Measurements from ENCODE around the gene LRRC1.

LRRC1 gene

GRCh38 chr6:53833155-53833554, 38.4 kb downstream of the LRRC1 start:
- TF ChIP-seq CTCF (conservative IDR thresholded peaks at IDR 0.05; ENCODE audit: low read length) = no peak
- peak; percentile 8 for DNase-seq (ENCODE audit: low read depth)
- H3K4me3 ChIP-seq (ENCODE audit: low read length) = no peak overlapping the region

- H3K4me3 ChIP-seq (ENCODE audit: low read length) = no peak overlapping the region
- DNase-seq (ENCODE audit: low read depth) = no peak
- TF ChIP-seq CTCF (conservative IDR thresholded peaks at IDR 0.05; ENCODE audit: low read length) = no peak
Measured at GRCh38 chr6:53834132-53834531, 39.3 kb downstream of the LRRC1 start.

- no peak for TF ChIP-seq CTCF (conservative IDR thresholded peaks at IDR 0.05; ENCODE audit: low read length)
- no peak overlapping the region for H3K4me3 ChIP-seq (ENCODE audit: low read length)
- no peak for DNase-seq (ENCODE audit: low read depth)
Measured at GRCh38 chr6:53837865-53838769, 43.3 kb downstream of the LRRC1 start.

GRCh38 chr6:53840027-53840426, 45.2 kb downstream of the LRRC1 start:
- DNase-seq (ENCODE audit: low read depth) = no peak
- H3K4me3 ChIP-seq (ENCODE audit: low read length) = no peak overlapping the region
- TF ChIP-seq CTCF (conservative IDR thresholded peaks at IDR 0.05; ENCODE audit: low read length) = no peak

- no peak for TF ChIP-seq CTCF (conservative IDR thresholded peaks at IDR 0.05; ENCODE audit: low read length)
- no peak for DNase-seq (ENCODE audit: low read depth)
- no peak overlapping the region for H3K4me3 ChIP-seq (ENCODE audit: low read length)
Measured at GRCh38 chr6:53845280-53846195, 50.7 kb downstream of the LRRC1 start.

- TF ChIP-seq CTCF (conservative IDR thresholded peaks at IDR 0.05; ENCODE audit: low read length) = no peak
- no peak overlapping the region for H3K4me3 ChIP-seq (ENCODE audit: low read length)
- DNase-seq (ENCODE audit: low read depth) = no peak
Measured at GRCh38 chr6:53846250-53846649, 51.4 kb downstream of the LRRC1 start.

Data from AG10803 (cell line).